ENCODE measurements around the gene GGT6.
A peak's percentile ranks its signal among the peaks of the same experiment; 100 is the strongest.

GGT6 gene

GRCh38 chr17:4599505-4600281 is 39.3 kb upstream of the GGT6 start (continued):
- TF ChIP-seq, protein P1, sequence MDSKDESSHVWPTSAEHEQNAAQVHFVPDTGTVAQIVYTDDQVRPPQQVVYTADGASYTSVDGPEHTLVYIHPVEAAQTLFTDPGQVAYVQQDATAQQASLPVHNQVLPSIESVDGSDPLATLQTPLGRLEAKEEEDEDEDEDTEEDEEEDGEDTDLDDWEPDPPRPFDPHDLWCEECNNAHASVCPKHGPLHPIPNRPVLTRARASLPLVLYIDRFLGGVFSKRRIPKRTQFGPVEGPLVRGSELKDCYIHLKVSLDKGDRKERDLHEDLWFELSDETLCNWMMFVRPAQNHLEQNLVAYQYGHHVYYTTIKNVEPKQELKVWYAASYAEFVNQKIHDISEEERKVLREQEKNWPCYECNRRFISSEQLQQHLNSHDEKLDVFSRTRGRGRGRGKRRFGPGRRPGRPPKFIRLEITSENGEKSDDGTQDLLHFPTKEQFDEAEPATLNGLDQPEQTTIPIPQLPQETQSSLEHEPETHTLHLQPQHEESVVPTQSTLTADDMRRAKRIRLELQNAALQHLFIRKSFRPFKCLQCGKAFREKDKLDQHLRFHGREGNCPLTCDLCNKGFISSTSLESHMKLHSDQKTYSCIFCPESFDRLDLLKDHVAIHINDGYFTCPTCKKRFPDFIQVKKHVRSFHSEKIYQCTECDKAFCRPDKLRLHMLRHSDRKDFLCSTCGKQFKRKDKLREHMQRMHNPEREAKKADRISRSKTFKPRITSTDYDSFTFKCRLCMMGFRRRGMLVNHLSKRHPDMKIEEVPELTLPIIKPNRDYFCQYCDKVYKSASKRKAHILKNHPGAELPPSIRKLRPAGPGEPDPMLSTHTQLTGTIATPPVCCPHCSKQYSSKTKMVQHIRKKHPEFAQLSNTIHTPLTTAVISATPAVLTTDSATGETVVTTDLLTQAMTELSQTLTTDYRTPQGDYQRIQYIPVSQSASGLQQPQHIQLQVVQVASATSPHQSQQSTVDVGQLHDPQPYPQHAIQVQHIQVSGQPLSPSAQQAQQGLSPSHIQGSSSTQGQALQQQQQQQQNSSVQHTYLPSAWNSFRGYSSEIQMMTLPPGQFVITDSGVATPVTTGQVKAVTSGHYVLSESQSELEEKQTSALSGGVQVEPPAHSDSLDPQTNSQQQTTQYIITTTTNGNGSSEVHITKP (tag by site-specific recombination; IDR thresholded peaks at IDR 0.05) = peak; percentile 59
- no peak for TF ChIP-seq ZNF416 (tag by site-specific recombination; IDR thresholded peaks at IDR 0.05)
- no peak for TF ChIP-seq ZNF621 (tag by site-specific recombination; IDR thresholded peaks at IDR 0.05)
- peak; percentile 50 for TF ChIP-seq SP7 (tag by site-specific recombination; IDR thresholded peaks at IDR 0.05)
- TF ChIP-seq ZSCAN23 (tag by site-specific recombination; IDR thresholded peaks at IDR 0.05) = no peak
- no peak for TF ChIP-seq KLF7 (tag by site-specific recombination; IDR thresholded peaks at IDR 0.05; ENCODE audit: borderline replicate concordance)
- no peak for TF ChIP-seq RBAK (tag by site-specific recombination; IDR thresholded peaks at IDR 0.05)
- TF ChIP-seq EGR2 (tag by site-specific recombination; IDR thresholded peaks at IDR 0.05; ENCODE audit: low read depth) = peak; percentile 41; the same call in 1 of the 2 replicates
- peak; percentile 92 for TF ChIP-seq GLIS1 (tag by site-specific recombination; IDR thresholded peaks at IDR 0.05)
- TF ChIP-seq, protein P2, sequence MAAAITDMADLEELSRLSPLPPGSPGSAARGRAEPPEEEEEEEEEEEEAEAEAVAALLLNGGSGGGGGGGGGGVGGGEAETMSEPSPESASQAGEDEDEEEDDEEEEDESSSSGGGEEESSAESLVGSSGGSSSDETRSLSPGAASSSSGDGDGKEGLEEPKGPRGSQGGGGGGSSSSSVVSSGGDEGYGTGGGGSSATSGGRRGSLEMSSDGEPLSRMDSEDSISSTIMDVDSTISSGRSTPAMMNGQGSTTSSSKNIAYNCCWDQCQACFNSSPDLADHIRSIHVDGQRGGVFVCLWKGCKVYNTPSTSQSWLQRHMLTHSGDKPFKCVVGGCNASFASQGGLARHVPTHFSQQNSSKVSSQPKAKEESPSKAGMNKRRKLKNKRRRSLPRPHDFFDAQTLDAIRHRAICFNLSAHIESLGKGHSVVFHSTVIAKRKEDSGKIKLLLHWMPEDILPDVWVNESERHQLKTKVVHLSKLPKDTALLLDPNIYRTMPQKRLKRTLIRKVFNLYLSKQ (tag by site-specific recombination; IDR thresholded peaks at IDR 0.05; ENCODE audit: borderline replicate concordance) = no peak
- peak; percentile 14; the same call in 1 of the 2 replicates for TF ChIP-seq ZBTB20 (tag by site-specific recombination; IDR thresholded peaks at IDR 0.05)
- peak; percentile 80 for TF ChIP-seq ZIC2 (tag by site-specific recombination; IDR thresholded peaks at IDR 0.05)
- TF ChIP-seq ZBTB21 (tag by site-specific recombination; IDR thresholded peaks at IDR 0.05) = 0 out of 2 replicates have a peak, but pooled peaks have one; percentile 13
- TF ChIP-seq ZNF341 (tag by site-specific recombination; IDR thresholded peaks at IDR 0.05; ENCODE audit: low read depth) = peak; percentile 66

DNA sequence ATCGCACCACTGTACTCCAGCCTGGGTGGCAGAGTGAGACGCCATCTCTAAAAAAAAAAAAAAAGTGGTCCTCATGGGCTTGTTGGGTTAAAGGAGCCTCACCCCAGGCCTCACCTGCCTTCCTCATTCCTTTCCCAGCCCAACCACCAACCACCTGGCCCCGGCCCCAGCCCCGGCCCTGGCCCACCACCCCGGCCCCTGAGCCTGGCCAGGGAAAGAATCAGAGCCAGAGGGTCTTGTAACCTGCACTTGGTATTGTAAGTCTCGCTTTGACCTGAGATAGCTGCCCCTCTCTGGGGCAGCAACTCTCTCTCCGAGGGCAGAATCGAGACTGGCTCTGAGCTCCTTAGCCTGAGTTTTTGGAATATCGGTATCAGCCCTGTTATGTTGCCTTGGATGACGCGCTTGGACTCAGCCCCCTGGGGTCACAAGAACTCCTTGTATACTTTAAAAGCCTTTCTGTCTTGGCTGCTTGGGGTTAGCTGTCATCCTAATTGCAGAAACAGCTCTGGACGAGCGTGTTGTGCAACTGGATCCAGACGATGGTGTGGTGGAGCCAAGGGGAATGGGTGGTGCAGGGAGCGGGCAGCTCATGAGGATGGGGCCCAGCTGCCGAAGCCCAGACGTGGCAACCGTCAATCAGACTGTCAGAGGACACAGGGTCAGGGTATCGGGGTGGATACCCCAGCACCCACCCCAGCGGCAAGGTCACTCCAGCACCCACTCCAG is 38.6 kb upstream of the GGT6 start:
- TF ChIP-seq ZNF350 (tag by site-specific recombination; IDR thresholded peaks at IDR 0.05) (no peak), ZNF266 (tag by site-specific recombination; IDR thresholded peaks at IDR 0.05; ENCODE audit: low read depth) (no peak), ZNF530 (tag by site-specific recombination; IDR thresholded peaks at IDR 0.05; ENCODE audit: low read depth) (no peak), ZBTB8A (tag by site-specific recombination; IDR thresholded peaks at IDR 0.05) (no peak), ZBTB17 (tag by site-specific recombination; IDR thresholded peaks at IDR 0.05) (no peak), ZNF211 (tag by site-specific recombination; IDR thresholded peaks at IDR 0.05; ENCODE audit: low read depth) (no peak), SP3 (tag by site-specific recombination; IDR thresholded peaks at IDR 0.05) (no peak)
- TF ChIP-seq, protein P3, sequence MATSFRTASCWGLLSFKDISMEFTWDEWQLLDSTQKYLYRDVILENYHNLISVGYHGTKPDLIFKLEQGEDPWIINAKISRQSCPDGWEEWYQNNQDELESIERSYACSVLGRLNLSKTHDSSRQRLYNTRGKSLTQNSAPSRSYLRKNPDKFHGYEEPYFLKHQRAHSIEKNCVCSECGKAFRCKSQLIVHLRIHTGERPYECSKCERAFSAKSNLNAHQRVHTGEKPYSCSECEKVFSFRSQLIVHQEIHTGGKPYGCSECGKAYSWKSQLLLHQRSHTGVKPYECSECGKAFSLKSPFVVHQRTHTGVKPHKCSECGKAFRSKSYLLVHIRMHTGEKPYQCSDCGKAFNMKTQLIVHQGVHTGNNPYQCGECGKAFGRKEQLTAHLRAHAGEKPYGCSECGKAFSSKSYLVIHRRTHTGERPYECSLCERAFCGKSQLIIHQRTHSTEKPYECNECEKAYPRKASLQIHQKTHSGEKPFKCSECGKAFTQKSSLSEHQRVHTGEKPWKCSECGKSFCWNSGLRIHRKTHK (tag by site-specific recombination; IDR thresholded peaks at IDR 0.05) = no peak
- ChIA-PET CTCF (interaction anchor here (0.6 to 4.2 kb wide), 5 partner anchors 24 to 418 kb away, joined by 3 to 22 read pairs (median 3); no protein-coding TSS in a partner anchor), POLR2A (interaction anchor here (0.5 to 2.9 kb wide), 2 partner anchors 15 to 124 kb away, joined by 3 to 12 read pairs; partner anchors contain the start of gene SMTNL2)
- no peak overlapping the region for H3K4me3 ChIP-seq (ENCODE audit: low read depth, low read length)
- H3K27ac ChIP-seq (ENCODE audit: extremely low read depth, low read depth, low read length) = peak overlapping the region; percentile 57; the same call in 1 of the 2 replicates
- H3K36me3 ChIP-seq (ENCODE audit: control insufficient read depth in 2 of 2, insufficient read depth in 1 of 2, low read length in 2 of 2) = no peaks in the 10 kb centered on the region
- peaks cover 18% of the 10 kb centered on the region for H3K4me1 ChIP-seq (ENCODE audit: control insufficient read depth, insufficient read depth, low read length)
- no peaks in the 10 kb centered on the region for H3K9me3 ChIP-seq (ENCODE audit: control insufficient read depth, insufficient read depth, low read depth, low read length)

All from HEK293 (cell line).